ENCODE results near the gene CCDC188. TPM values are rescaled to one million over a fixed set of nuclear protein-coding genes. Genes with fewer than 3 reads are reported as not detected.
A peak's percentile ranks its signal among the peaks of the same experiment; 100 is the strongest.

Gene CCDC188
- total and polyA plus RNA-seq, 9 of the 15 experiments (the other 6 are each of a cell fraction or from before 2014, with no cell fraction given): not detected

DNA sequence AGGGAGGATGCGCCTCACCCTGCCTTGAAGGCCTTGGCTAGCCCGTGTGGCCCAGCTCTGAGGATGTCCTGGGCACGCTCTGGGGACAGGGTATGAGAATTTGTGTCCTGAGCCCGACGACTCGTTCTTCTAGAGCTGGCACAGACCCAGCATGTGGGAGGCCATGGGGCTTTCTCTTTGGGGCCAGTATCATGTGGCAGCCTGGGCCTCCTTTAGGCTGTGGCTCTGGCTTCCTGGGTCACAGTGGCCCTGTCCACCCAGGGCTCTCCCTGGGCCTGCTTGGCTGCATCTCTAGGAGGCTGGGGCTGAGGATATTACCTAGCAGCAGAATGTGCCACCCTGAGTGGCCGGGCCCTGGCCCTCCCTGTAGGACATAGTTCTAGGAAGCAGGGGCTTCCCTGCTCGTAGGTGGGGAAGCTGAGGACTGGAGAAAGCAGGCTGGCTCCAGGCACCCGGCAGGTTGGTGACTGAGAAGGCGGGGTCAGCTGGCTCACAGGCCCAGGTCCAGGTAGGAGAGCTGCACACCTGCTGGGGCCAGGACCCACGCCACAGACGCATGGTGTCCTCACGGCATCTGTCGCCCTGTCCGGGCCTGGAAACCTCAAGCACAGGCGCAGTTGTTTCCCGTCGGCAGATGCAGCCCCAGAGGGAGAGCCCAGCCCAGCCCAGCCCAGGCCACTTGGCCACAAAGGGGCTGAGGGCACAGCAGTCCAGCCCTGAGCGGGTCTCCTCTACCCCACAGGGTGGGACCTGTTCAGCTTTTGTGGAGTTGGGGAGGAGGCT is 6.8 kb downstream of the CCDC188 start (continued):
- TF ChIP-seq, protein P1, sequence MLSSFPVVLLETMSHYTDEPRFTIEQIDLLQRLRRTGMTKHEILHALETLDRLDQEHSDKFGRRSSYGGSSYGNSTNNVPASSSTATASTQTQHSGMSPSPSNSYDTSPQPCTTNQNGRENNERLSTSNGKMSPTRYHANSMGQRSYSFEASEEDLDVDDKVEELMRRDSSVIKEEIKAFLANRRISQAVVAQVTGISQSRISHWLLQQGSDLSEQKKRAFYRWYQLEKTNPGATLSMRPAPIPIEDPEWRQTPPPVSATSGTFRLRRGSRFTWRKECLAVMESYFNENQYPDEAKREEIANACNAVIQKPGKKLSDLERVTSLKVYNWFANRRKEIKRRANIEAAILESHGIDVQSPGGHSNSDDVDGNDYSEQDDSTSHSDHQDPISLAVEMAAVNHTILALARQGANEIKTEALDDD (IDR thresholded peaks at IDR 0.05): no peak
- no peak for TF ChIP-seq CBX3 (IDR thresholded peaks at IDR 0.05; ENCODE audit: borderline replicate concordance in 1 of 2, low read length in 2 of 2)
- no peak for TF ChIP-seq ZNF175 (CRISPR knock-in tag; IDR thresholded peaks at IDR 0.05; ENCODE audit: low read depth)
- TF ChIP-seq ZNF143 (CRISPR knock-in tag; IDR thresholded peaks at IDR 0.05): no peak
- TF ChIP-seq ZNF134 (CRISPR knock-in tag; conservative IDR thresholded peaks at IDR 0.05): no peak
- TF ChIP-seq TCF7 (IDR thresholded peaks at IDR 0.05; ENCODE audit: borderline replicate concordance): no peak
- no peak for TF ChIP-seq ZNF699 (CRISPR knock-in tag; IDR thresholded peaks at IDR 0.05; ENCODE audit: insufficient replicate concordance)
- no peak for TF ChIP-seq L3MBTL2 (IDR thresholded peaks at IDR 0.05)
- TF ChIP-seq ZNF282 (CRISPR knock-in tag; IDR thresholded peaks at IDR 0.05): peak; percentile 94; the same call in 1 of the 2 replicates
- no peak for TF ChIP-seq ARID1B (IDR thresholded peaks at IDR 0.05)
- no peak for TF ChIP-seq GTF3C2 (IDR thresholded peaks at IDR 0.05; ENCODE audit: borderline replicate concordance, extremely low read depth, insufficient read length)
- no peak for TF ChIP-seq BRCA1 (IDR thresholded peaks at IDR 0.05)
- TF ChIP-seq BRCA1 (CRISPR knock-in tag; IDR thresholded peaks at IDR 0.05): peak; percentile 23; the same call in 1 of the 2 replicates
- no peak for TF ChIP-seq ZNF778 (CRISPR knock-in tag; IDR thresholded peaks at IDR 0.05)
- no peak for TF ChIP-seq HLTF (IDR thresholded peaks at IDR 0.05)
- 0 out of 2 replicates have a peak, but pooled peaks have one; percentile 15 for TF ChIP-seq STAG1 (CRISPR knock-in tag; IDR thresholded peaks at IDR 0.05; ENCODE audit: borderline replicate concordance)
- TF ChIP-seq RHOXF2B (CRISPR knock-in tag; conservative IDR thresholded peaks at IDR 0.05): no peak
